IMR-90 (cell line): ENCODE results near the gene CTDSPL. TPM values are rescaled to one million over a fixed set of nuclear protein-coding genes. Genes with fewer than 3 reads are reported as not detected.

Source experiments
- ATAC-seq: fragments of 200-7000 bp; cut with Tn5 transposase; 2 replicates; pipeline ENCODE4 v1.9.1; 2020; ENCODE audit warnings: low read depth, mild to moderate bottlenecking, moderate library complexity
- BruUV-seq: library from RNA; stranded (reverse); fragments of 400-500 nt; replicated peaks from 2 replicates; lab custom pipeline; 2021; lab: Mats Ljungman, UMichigan
- CTCF ChIA-PET: fragments of 300-600 bp; formaldehyde crosslinking; extraction: SDS; loops from one replicate; lab custom pipeline; 2021; ENCODE audit warnings: antibody characterized with exemption; lab: Yijun Ruan, JAX
- POLR2A ChIA-PET: fragments of 300-600 bp; sonication (Branson Sonifier 250); formaldehyde crosslinking; loops from one replicate; lab custom pipeline; 2022; ENCODE audit warnings: antibody characterized with exemption; ENCODE audit not compliant: unreplicated experiment; lab: Charles Lee
- DNase-seq: peaks from one replicate; pipeline ENCODE4 v3.0.0; 2013
- H2AFZ ChIP-seq: replicated peaks from 2 replicates; pipeline ENCODE3; 2013; ENCODE audit warnings: low read length, mild to moderate bottlenecking; ENCODE audit not compliant: poor library complexity
- H2AK5ac ChIP-seq: 2 replicates; pipeline ENCODE4 v1.6.1; 2013; ENCODE audit warnings: low read depth, low read length, inconsistent platforms
- H2AK9ac ChIP-seq: replicated peaks from 2 replicates; pipeline ENCODE3; 2013; ENCODE audit warnings: mild to moderate bottlenecking, low read depth, low read length, moderate library complexity; ENCODE audit not compliant: poor library complexity
- H2BK120ac ChIP-seq: 2 replicates; pipeline ENCODE4 v1.6.1; 2013; ENCODE audit warnings: low read depth, low read length, inconsistent platforms
- H2BK15ac ChIP-seq: 3 replicates; pipeline ENCODE4 v1.6.1; 2013; ENCODE audit warnings: low read depth, low read length, inconsistent platforms
- H2BK20ac ChIP-seq: 2 replicates; pipeline ENCODE4 v1.6.1; 2013; ENCODE audit warnings: low read depth, mild to moderate bottlenecking, inconsistent platforms, low read length, moderate library complexity
- H2BK5ac ChIP-seq: 2 replicates; pipeline ENCODE4 v1.6.1; 2013; ENCODE audit warnings: mild to moderate bottlenecking, low read depth, low read length, inconsistent platforms; ENCODE audit not compliant: poor library complexity, severe bottlenecking
- H3K14ac ChIP-seq: replicated peaks from 2 replicates; pipeline ENCODE4 v1.6.1; 2013; ENCODE audit warnings: low read depth, low read length, inconsistent platforms
- H3K18ac ChIP-seq: 2 replicates; pipeline ENCODE4 v1.6.1; 2013; ENCODE audit warnings: low read depth, low read length, control low read depth
- H3K23ac ChIP-seq: 2 replicates; pipeline ENCODE4 v1.6.1; 2013; ENCODE audit warnings: low read depth, low read length, inconsistent platforms
- H3K27ac ChIP-seq: 2 replicates; pipeline ENCODE4 v1.5.1; 2013; ENCODE audit warnings: mild to moderate bottlenecking, control low read depth, low read length; ENCODE audit not compliant: insufficient read depth
- H3K27me3 ChIP-seq: 2 replicates; pipeline ENCODE4 v1.6.1; 2013; ENCODE audit warnings: low read length; ENCODE audit not compliant: control insufficient read depth, insufficient read depth
- H3K36me3 ChIP-seq: 2 replicates; pipeline ENCODE4 v1.6.1; 2013; ENCODE audit warnings: low read length, mixed read lengths; ENCODE audit not compliant: control insufficient read depth, insufficient read depth
- H3K4ac ChIP-seq: 2 replicates; pipeline ENCODE4 v1.6.1; 2013; ENCODE audit warnings: low read depth, low read length, inconsistent platforms
- H3K4me1 ChIP-seq: 2 replicates; pipeline ENCODE4 v1.6.1; 2013; ENCODE audit warnings: low read length, mixed read lengths; ENCODE audit not compliant: control insufficient read depth, insufficient read depth
- H3K4me2 ChIP-seq: 2 replicates; pipeline ENCODE4 v1.6.1; 2013; ENCODE audit warnings: low read depth, mild to moderate bottlenecking, control low read depth, low read length, moderate library complexity
- H3K4me3 ChIP-seq: 2 replicates; pipeline ENCODE4 v1.5.1; 2013; ENCODE audit warnings: low read depth, mild to moderate bottlenecking, control low read depth, low read length, moderate library complexity; ENCODE audit not compliant: insufficient read depth
- H3K56ac ChIP-seq: 2 replicates; pipeline ENCODE4 v1.6.1; 2013; ENCODE audit warnings: low read length, inconsistent platforms; ENCODE audit not compliant: insufficient read depth; ENCODE audit errors: extremely low read depth
- H3K79me1 ChIP-seq, 2 experiments: 2 replicates each; pipeline ENCODE4 v1.6.1; 2013; ENCODE audit warnings: low read length in 2 of 2, inconsistent platforms in 1 of 2, low read depth in 1 of 2
- H3K9ac ChIP-seq: 2 replicates; pipeline ENCODE4 v1.6.1; 2013; ENCODE audit warnings: low read depth, low read length, control low read depth
- H3K9me1 ChIP-seq: 2 replicates; pipeline ENCODE4 v1.6.1; 2013; ENCODE audit warnings: low read length, inconsistent platforms; ENCODE audit not compliant: insufficient read depth
- H3K9me3 ChIP-seq: 2 replicates; pipeline ENCODE4 v1.6.1; 2013; ENCODE audit warnings: low read length; ENCODE audit not compliant: control insufficient read depth, insufficient read depth
- H4K20me1 ChIP-seq: 2 replicates; pipeline ENCODE4 v1.6.1; 2013; ENCODE audit warnings: low read length, inconsistent platforms; ENCODE audit not compliant: insufficient read depth
- H4K5ac ChIP-seq: 2 replicates; pipeline ENCODE4 v1.6.1; 2013; ENCODE audit warnings: mild to moderate bottlenecking, low read depth, low read length, control low read depth
- H4K8ac ChIP-seq, 2 experiments: 2 replicates each; pipeline ENCODE4 v1.6.1; 2013; ENCODE audit warnings: low read depth in 2 of 2, low read length in 2 of 2, control low read depth in 1 of 2, inconsistent platforms in 1 of 2
- H4K91ac ChIP-seq: 2 replicates; pipeline ENCODE4 v1.6.1; 2013; ENCODE audit warnings: low read depth, low read length, inconsistent platforms; ENCODE audit not compliant: insufficient read depth
- BHLHE40 ChIP-seq: fragments of 150-350 bp; IDR thresholded peaks from 2 replicates; pipeline ENCODE4 v1.6.1; 2016; ENCODE audit warnings: mild to moderate bottlenecking, low read depth, low read length
- CHD1 ChIP-seq: IDR thresholded peaks from 2 replicates; pipeline ENCODE4 v1.6.1; 2012; ENCODE audit warnings: low read depth, low read length, improper control_type of control experiment
- MAFK ChIP-seq: IDR thresholded peaks from 2 replicates; pipeline ENCODE4 v1.6.1; 2012; ENCODE audit warnings: low read depth, low read length, improper control_type of control experiment
- POLR2A ChIP-seq: IDR thresholded peaks from 2 replicates; pipeline ENCODE4 v1.6.1; 2012; ENCODE audit warnings: mild to moderate bottlenecking, low read depth, low read length
- WGBS, 2 experiments: methylation state at CpG; one replicate each; pipeline versions ENCODE4 v1.1.5 to v1.1.7; 2013; ENCODE audit warnings: missing lambda C conversion rate in 2 of 2; ENCODE audit not compliant: insufficient read length in 1 of 2; ENCODE audit errors: extremely low coverage in 2 of 2; 5-methylcytosine and 5-hydroxymethylcytosine counted together
- dilution Hi-C: fragments of 300-500 bp; cut with HindIII; formaldehyde crosslinking; loops from one replicate; pipeline ENCODE4 v1.14.3; 2018; ENCODE audit warnings: low sequenced_read_pairs; ENCODE audit not compliant: unreplicated experiment
- in situ Hi-C: fragments of 300-500 bp; cut with MboI; formaldehyde crosslinking; loops from 3 replicates; pipeline ENCODE4 v1.14.3; 2019; ENCODE audit warnings: low sequenced_read_pairs, inconsistent platforms, mixed read lengths
- intact Hi-C: fragments of 100-400 bp; cut with micrococcal nuclease; formaldehyde crosslinking; loops from 2 replicates; pipeline ENCODE4 v1.10.0; 2022
- polyA plus RNA-seq, 3 experiments: library from polyadenylated mRNA; depleted of rRNA; stranded (reverse); fragments of >200 nt; gene quantifications; 2 replicates each; pipeline ENCODE4 v1.2.3, GENCODE V29; 2012; ENCODE audit warnings: low replicate concordance in 1 of 3
- total RNA-seq: library from RNA; depleted of rRNA; stranded (reverse); fragments of >200 nt; gene quantifications from 2 replicates; pipeline ENCODE4 v1.2.3, GENCODE V29; 2012

The CTDSPL gene
- total and polyA plus RNA-seq, 2 of the 4 experiments (the other 2 are of a cell fraction): 24.5 to 29.0 TPM

- CTCF ChIA-PET: no interaction called here
- no CpG with 5 or more reads among the region's 9 CpGs for WGBS, 2 experiments
- H3K79me1 ChIP-seq: no peaks in the 10 kb centered on the region
These were observed 37.4 kb upstream of the CTDSPL start for GRCh38 chr3:37824090-37824953.

More at GRCh38 chr3:37824090-37824953, 37.4 kb upstream of the CTDSPL start:
- no peak overlapping the region for H3K4ac ChIP-seq
- no peak overlapping the region for H2AK5ac ChIP-seq
- H2BK20ac ChIP-seq: no peak overlapping the region
- H4K20me1 ChIP-seq: no peaks in the 10 kb centered on the region
- H3K4me2 ChIP-seq: no peak overlapping the region
- H2BK120ac ChIP-seq: no peak overlapping the region
- no peaks in the 10 kb centered on the region; the same call in 1 of the 2 replicates for H3K9me1 ChIP-seq
- TF ChIP-seq MAFK (no peak), CHD1 (no peak), POLR2A (no peak), BHLHE40 (no peak)
- no peak overlapping the region for H4K91ac ChIP-seq
- no peak overlapping the region for H2AFZ ChIP-seq
- H3K9me3 ChIP-seq: no peaks in the 10 kb centered on the region
- H2AK9ac ChIP-seq: no peak overlapping the region
- H2BK15ac ChIP-seq: no peak overlapping the region
- H3K9ac ChIP-seq: no peak overlapping the region
- H3K14ac ChIP-seq: no peak overlapping the region
- no peak overlapping the region for H3K18ac ChIP-seq
- no peak overlapping the region for H2BK5ac ChIP-seq
- H3K36me3 ChIP-seq: no peaks in the 10 kb centered on the region
- ATAC-seq (no peak), DNase-seq (no peak)
- H3K27ac ChIP-seq: no peak overlapping the region
- dilution Hi-C loops (no loop called here), in situ Hi-C loops (no loop called here), intact Hi-C loops (no loop called here)
- no peaks in the 10 kb centered on the region for H3K27me3 ChIP-seq
- no peak overlapping the region for H3K23ac ChIP-seq
- BruUV-seq: no TSS peak
- no peak overlapping the region for H4K5ac ChIP-seq
- POLR2A ChIA-PET: no interaction called here
- no peak overlapping the region for H3K4me3 ChIP-seq
- no peaks in the 10 kb centered on the region for H3K4me1 ChIP-seq
- no peak overlapping the region for H4K8ac ChIP-seq
- H3K56ac ChIP-seq: no peak overlapping the region
